Chondrocyte (in vitro differentiated cells): ENCODE measurements around the gene ASCC2. TPM values are rescaled to one million over a fixed set of nuclear protein-coding genes. Genes with fewer than 3 reads are reported as not detected.

Experiments used
- DNase-seq: peaks from one replicate; pipeline ENCODE4 v3.0.0; 2021; ENCODE audit warnings: mixed read lengths, low spot score
- H3K27ac Mint-ChIP-seq: one replicate; pipeline ENCODE4 v1.8.0; 2021; ENCODE audit warnings: mild to moderate bottlenecking, moderate library complexity, mixed read lengths; ENCODE audit not compliant: unreplicated experiment
- H3K27me3 Mint-ChIP-seq: 2 replicates; pipeline ENCODE4 v1.8.0; 2021; ENCODE audit warnings: low read depth, mixed read lengths
- H3K36me3 Mint-ChIP-seq: 2 replicates; pipeline ENCODE4 v1.8.0; 2021; ENCODE audit warnings: low read depth, mixed read lengths
- H3K4me1 Mint-ChIP-seq: 2 replicates; pipeline ENCODE4 v1.8.0; 2021; ENCODE audit warnings: low read depth, mild to moderate bottlenecking, mixed read lengths
- H3K4me3 Mint-ChIP-seq: one replicate; pipeline ENCODE4 v1.8.0; 2021; ENCODE audit warnings: mild to moderate bottlenecking, moderate library complexity, mixed read lengths; ENCODE audit not compliant: unreplicated experiment
- H3K9me3 Mint-ChIP-seq: 2 replicates; pipeline ENCODE4 v1.8.0; 2021; ENCODE audit warnings: low read depth, mixed read lengths
- CTCF ChIP-seq: fragments of 200-600 bp; sonication (generic); IDR thresholded peaks from 2 replicates; pipeline ENCODE4 v1.5.0; 2021; ENCODE audit warnings: antibody characterized with exemption, mild to moderate bottlenecking, moderate library complexity
- total RNA-seq: library from RNA; stranded (reverse); gene quantifications from 3 replicates; pipeline ENCODE4 v1.2.1, GENCODE V29; 2021

ASCC2 gene
- total RNA-seq, 1 donor from 2014 or later: 43.2 TPM

GRCh38 chr22:29856496-29856895, 18.4 kb upstream of the ASCC2 start:
- H3K4me3 Mint-ChIP-seq: no peak overlapping the region
- no peaks in the 10 kb centered on the region for H3K4me1 Mint-ChIP-seq
- no peak for DNase-seq
- no peak overlapping the region for H3K27ac Mint-ChIP-seq
- H3K36me3 Mint-ChIP-seq: no peaks in the 10 kb centered on the region
- H3K9me3 Mint-ChIP-seq: no peaks in the 10 kb centered on the region
- peaks cover 5% of the 10 kb centered on the region for H3K27me3 Mint-ChIP-seq
- TF ChIP-seq CTCF: no peak

GRCh38 chr22:29855611-29856181, 17.6 kb upstream of the ASCC2 start:
- Mint-ChIP-seq H3K36me3 (no peaks in the 10 kb centered on the region), H3K4me1 (no peaks in the 10 kb centered on the region), H3K9me3 (no peaks in the 10 kb centered on the region), H3K27ac (no peak overlapping the region), H3K4me3 (no peak overlapping the region), H3K27me3 (peaks cover 5% of the 10 kb centered on the region)
- TF ChIP-seq CTCF: no peak
- no peak for DNase-seq

- peaks cover 5% of the 10 kb centered on the region for H3K27me3 Mint-ChIP-seq
- H3K4me3 Mint-ChIP-seq: no peak overlapping the region
- H3K27ac Mint-ChIP-seq: no peak overlapping the region
- no peak for TF ChIP-seq CTCF
- DNase-seq: no peak
- no peaks in the 10 kb centered on the region for H3K36me3 Mint-ChIP-seq
- no peaks in the 10 kb centered on the region for H3K9me3 Mint-ChIP-seq
- no peaks in the 10 kb centered on the region for H3K4me1 Mint-ChIP-seq
Observed at GRCh38 chr22:29854432-29854831, 16.4 kb upstream of the ASCC2 start.

GRCh38 chr22:29848111-29848510, 10.0 kb upstream of the ASCC2 start:
- Mint-ChIP-seq H3K9me3 (peaks cover 8% of the 10 kb centered on the region), H3K4me1 (peaks cover 1% of the 10 kb centered on the region), H3K27ac (no peak overlapping the region), H3K27me3 (no peaks in the 10 kb centered on the region), H3K4me3 (no peak overlapping the region), H3K36me3 (no peaks in the 10 kb centered on the region)
- no peak for TF ChIP-seq CTCF
- DNase-seq: no peak

GRCh38 chr22:29846290-29846689, 8.2 kb upstream of the ASCC2 start:
- DNase-seq: no peak

More at GRCh38 chr22:29846290-29846689, 8.2 kb upstream of the ASCC2 start:
- Mint-ChIP-seq H3K27ac (no peak overlapping the region), H3K4me3 (no peak overlapping the region), H3K9me3 (peaks cover 8% of the 10 kb centered on the region), H3K36me3 (no peaks in the 10 kb centered on the region), H3K27me3 (no peaks in the 10 kb centered on the region), H3K4me1 (peaks cover 13% of the 10 kb centered on the region)
- no peak for TF ChIP-seq CTCF
